MM.1S (cell line): ENCODE results near the gene GCLC.

Experiments used
- DNase-seq: peaks from one replicate; pipeline ENCODE4 v3.0.0-alpha.2; 2015
- H2AFZ ChIP-seq: fragments of 300-600 bp; sonication (generic); 2 replicates; pipeline ENCODE4 v1.6.0; 2016; ENCODE audit warnings: antibody characterized with exemption, low read length
- H3F3A ChIP-seq: fragments of 300-600 bp; sonication (generic); 2 replicates; pipeline ENCODE4 v1.6.1; 2016; ENCODE audit warnings: mild to moderate bottlenecking, antibody characterized with exemption, low read length, moderate library complexity, mixed read lengths; ENCODE audit not compliant: insufficient read depth
- H3K27ac ChIP-seq: fragments of 300-600 bp; sonication (generic); 2 replicates; pipeline ENCODE4 v1.5.1; 2016; ENCODE audit warnings: mild to moderate bottlenecking, low read length
- H3K27me3 ChIP-seq: fragments of 300-600 bp; sonication (generic); replicated peaks from 2 replicates; pipeline ENCODE4 v1.6.0; 2016; ENCODE audit warnings: low read length; ENCODE audit not compliant: insufficient read depth
- H3K36me3 ChIP-seq: fragments of 300-600 bp; sonication (generic); replicated peaks from 2 replicates; pipeline ENCODE4 v1.6.1; 2016; ENCODE audit warnings: mild to moderate bottlenecking, low read length, mixed read lengths; ENCODE audit not compliant: insufficient read depth
- H3K4me1 ChIP-seq: fragments of 300-600 bp; sonication (generic); 2 replicates; pipeline ENCODE4 v1.6.1; 2016; ENCODE audit warnings: low read length, mixed read lengths
- H3K4me2 ChIP-seq: fragments of 300-600 bp; sonication (generic); 2 replicates; pipeline ENCODE4 v1.6.0; 2016; ENCODE audit warnings: low read depth, low read length
- H3K4me3 ChIP-seq: fragments of 300-600 bp; sonication (generic); 2 replicates; pipeline ENCODE4 v1.5.1; 2016; ENCODE audit warnings: low read length, mixed read lengths
- H3K79me2 ChIP-seq: fragments of 300-600 bp; sonication (generic); 2 replicates; pipeline ENCODE4 v1.6.1; 2016; ENCODE audit warnings: mixed run types, low read length, mixed read lengths
- H3K9ac ChIP-seq: fragments of 300-600 bp; sonication (generic); 2 replicates; pipeline ENCODE4 v1.6.1; 2016; ENCODE audit warnings: low read length, mixed read lengths
- H3K9me2 ChIP-seq: fragments of 300-600 bp; sonication (generic); replicated peaks from 2 replicates; pipeline ENCODE4 v1.6.1; 2016; ENCODE audit warnings: mild to moderate bottlenecking, low read length, mixed read lengths; ENCODE audit not compliant: insufficient read depth
- H3K9me3 ChIP-seq: fragments of 300-600 bp; sonication (generic); replicated peaks from 2 replicates; pipeline ENCODE4 v1.6.1; 2016; ENCODE audit warnings: mild to moderate bottlenecking, low read length, mixed read lengths; ENCODE audit not compliant: insufficient read depth
- H4K20me1 ChIP-seq: fragments of 300-600 bp; sonication (generic); 2 replicates; pipeline ENCODE4 v1.6.1; 2016; ENCODE audit warnings: mild to moderate bottlenecking, low read length, moderate library complexity, mixed read lengths; ENCODE audit not compliant: insufficient read depth
- EZH2 ChIP-seq: fragments of 300-600 bp; sonication (generic); optimal IDR thresholded peaks from 2 replicates; pipeline ENCODE3; 2017; ENCODE audit warnings: low read depth, mild to moderate bottlenecking, antibody characterized with exemption, low read length, mixed read lengths
- EZH2phosphoT487 ChIP-seq: fragments of 300-600 bp; sonication (generic); IDR thresholded peaks from 2 replicates; pipeline ENCODE4 v1.6.1; 2018; ENCODE audit warnings: antibody characterized with exemption, low read length
- TF ChIP-seq, protein P1 (sequence below): fragments of 300-600 bp; sonication (generic); IDR thresholded peaks from 2 replicates; pipeline ENCODE4 v1.5.1; 2016; ENCODE audit warnings: antibody characterized with exemption, low read length, mixed read lengths

GCLC gene

DNA sequence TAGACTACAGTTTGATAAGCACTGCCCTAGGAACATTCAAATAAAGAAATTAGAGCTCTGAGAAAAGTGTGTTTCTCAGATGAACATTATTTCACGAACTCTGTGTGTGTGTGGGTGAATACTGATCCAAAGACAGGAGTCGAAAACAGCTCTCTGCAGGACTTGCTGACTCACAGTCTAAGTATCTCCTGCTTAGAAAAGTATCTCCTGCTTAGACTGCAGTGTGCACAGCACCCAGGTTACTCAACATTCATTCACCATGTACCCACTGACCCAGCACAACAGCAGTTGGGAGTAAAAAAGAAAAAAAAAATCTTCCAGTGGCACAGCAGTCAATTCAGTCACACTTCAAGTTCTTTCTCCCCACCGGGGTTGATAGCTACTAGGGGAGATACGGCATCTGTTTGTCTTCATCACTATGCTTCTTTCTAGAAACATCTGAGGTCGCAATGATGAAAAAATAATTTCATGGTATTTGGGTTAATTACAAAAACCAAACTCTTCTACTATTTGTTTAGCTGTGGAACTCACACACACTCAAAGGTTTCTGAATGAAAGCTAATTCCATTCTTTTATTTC, 48.0 kb downstream of the GCLC start:
- Histone ChIP-seq H3K4me1 (no peaks in the 10 kb centered on the region), H3K9me2 (no peaks in the 10 kb centered on the region), H2AFZ (no peak overlapping the region), H3K9ac (no peak overlapping the region), H3K36me3 (no peaks in the 10 kb centered on the region), H3K27ac (no peak overlapping the region), H3K4me3 (no peak overlapping the region), H3F3A (no peaks in the 10 kb centered on the region), H3K79me2 (no peaks in the 10 kb centered on the region), H3K27me3 (no peaks in the 10 kb centered on the region), H3K9me3 (no peaks in the 10 kb centered on the region), H3K4me2 (no peak overlapping the region), H4K20me1 (no peaks in the 10 kb centered on the region)
- TF ChIP-seq, protein P1, sequence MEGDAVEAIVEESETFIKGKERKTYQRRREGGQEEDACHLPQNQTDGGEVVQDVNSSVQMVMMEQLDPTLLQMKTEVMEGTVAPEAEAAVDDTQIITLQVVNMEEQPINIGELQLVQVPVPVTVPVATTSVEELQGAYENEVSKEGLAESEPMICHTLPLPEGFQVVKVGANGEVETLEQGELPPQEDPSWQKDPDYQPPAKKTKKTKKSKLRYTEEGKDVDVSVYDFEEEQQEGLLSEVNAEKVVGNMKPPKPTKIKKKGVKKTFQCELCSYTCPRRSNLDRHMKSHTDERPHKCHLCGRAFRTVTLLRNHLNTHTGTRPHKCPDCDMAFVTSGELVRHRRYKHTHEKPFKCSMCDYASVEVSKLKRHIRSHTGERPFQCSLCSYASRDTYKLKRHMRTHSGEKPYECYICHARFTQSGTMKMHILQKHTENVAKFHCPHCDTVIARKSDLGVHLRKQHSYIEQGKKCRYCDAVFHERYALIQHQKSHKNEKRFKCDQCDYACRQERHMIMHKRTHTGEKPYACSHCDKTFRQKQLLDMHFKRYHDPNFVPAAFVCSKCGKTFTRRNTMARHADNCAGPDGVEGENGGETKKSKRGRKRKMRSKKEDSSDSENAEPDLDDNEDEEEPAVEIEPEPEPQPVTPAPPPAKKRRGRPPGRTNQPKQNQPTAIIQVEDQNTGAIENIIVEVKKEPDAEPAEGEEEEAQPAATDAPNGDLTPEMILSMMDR: no peak
- TF ChIP-seq EZH2phosphoT487 (no peak), EZH2 (no peak)
- no peak for DNase-seq

DNA sequence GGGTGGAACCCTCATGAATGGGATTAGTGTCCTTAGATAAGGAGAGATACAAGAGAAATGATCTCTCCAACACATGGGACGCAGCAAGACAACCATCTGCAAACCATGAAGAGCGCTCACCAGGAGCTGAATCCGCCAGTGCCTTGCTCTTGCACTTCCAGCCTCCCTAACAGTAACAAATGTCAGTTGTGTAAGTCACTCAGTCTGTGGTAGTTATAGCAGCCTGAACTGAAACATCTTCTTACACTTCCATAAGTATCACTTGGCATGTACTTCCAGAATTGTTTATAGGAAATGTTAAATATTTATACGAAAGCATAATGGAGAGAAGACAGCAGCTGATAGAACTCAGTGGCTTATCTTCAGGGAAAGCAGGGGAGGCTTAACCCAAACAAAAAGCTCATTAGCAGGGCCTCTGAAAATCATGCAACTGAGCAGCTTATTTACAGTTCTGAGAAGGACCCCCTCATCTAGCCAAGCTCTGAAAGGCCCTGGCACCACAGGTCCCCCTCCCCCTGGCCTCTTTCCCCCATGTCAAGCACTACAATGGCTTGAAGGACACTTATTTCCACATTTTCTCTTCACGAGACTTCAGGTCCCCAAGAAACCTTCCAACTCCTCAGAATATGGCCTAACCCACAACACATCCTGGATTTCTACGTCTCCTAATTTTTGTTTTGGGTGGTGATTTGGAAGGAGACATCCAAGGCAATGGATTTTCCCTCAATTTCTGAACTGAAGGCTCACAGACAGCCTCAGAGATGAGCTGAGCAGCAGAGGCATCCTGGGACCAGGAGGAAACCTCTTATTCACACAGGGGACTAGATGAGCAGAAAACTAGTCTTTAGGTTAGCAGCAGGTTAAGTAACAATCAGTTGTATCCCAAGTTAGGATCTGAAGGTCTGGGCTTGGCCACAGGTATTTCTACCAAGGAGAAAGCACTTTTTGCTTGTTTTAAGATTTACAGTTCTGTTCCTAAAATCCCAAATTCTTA, 49.1 kb downstream of the GCLC start:
- no peaks in the 10 kb centered on the region for H3K9me2 ChIP-seq
- H3K36me3 ChIP-seq: no peaks in the 10 kb centered on the region
- DNase-seq: no peak
- H3K4me3 ChIP-seq: no peak overlapping the region
- H3K4me2 ChIP-seq: no peak overlapping the region
- H3K79me2 ChIP-seq: no peaks in the 10 kb centered on the region
- H3K27ac ChIP-seq: no peak overlapping the region
- H3K9ac ChIP-seq: no peak overlapping the region
- no peaks in the 10 kb centered on the region for H3K27me3 ChIP-seq
- no peak overlapping the region for H2AFZ ChIP-seq
- H4K20me1 ChIP-seq: no peaks in the 10 kb centered on the region
- H3K4me1 ChIP-seq: no peaks in the 10 kb centered on the region
- H3K9me3 ChIP-seq: no peaks in the 10 kb centered on the region
- H3F3A ChIP-seq: no peaks in the 10 kb centered on the region
- TF ChIP-seq EZH2 (no peak), EZH2phosphoT487 (no peak)
- TF ChIP-seq, protein P1: no peak

DNA sequence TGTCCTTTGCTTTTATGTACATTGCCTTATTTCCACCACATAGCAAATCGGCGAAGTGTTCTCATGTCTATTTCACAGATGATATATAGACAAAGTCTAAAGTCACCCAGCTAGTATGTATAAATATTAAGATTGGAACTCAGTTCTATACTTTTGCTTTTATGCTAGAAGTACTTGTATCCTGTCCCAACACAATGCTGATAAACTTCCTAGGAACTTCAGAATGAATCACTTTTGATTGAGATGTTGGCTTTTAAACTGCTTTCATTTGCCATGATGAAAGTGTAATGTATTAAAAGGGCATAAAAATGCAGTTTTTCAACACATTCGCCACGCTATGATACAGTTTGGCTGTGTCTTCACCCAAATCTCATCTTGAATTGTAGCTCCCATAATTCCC, 50.8 kb downstream of the GCLC start:
- no peak overlapping the region for H3K4me3 ChIP-seq
- H3K36me3 ChIP-seq: no peaks in the 10 kb centered on the region
- H3K79me2 ChIP-seq: no peaks in the 10 kb centered on the region
- no peaks in the 10 kb centered on the region for H3K9me3 ChIP-seq
- H3K27ac ChIP-seq: no peak overlapping the region
- H3K4me2 ChIP-seq: no peak overlapping the region
- no peaks in the 10 kb centered on the region for H3F3A ChIP-seq
- H3K9me2 ChIP-seq: no peaks in the 10 kb centered on the region
- no peak for DNase-seq
- no peak overlapping the region for H2AFZ ChIP-seq
- no peak overlapping the region for H3K9ac ChIP-seq
- TF ChIP-seq, protein P1: no peak
- TF ChIP-seq EZH2phosphoT487: no peak
- no peak for TF ChIP-seq EZH2
- no peaks in the 10 kb centered on the region for H3K27me3 ChIP-seq
- H3K4me1 ChIP-seq: no peaks in the 10 kb centered on the region
- no peaks in the 10 kb centered on the region for H4K20me1 ChIP-seq
